ENCODE measurements around the gene RELN. TPM values are rescaled to one million over a fixed set of nuclear protein-coding genes. Genes with fewer than 3 reads are reported as not detected.

Gene RELN
- total and polyA plus RNA-seq, 9 donors = 0.68 to 8.7 (median 2.7) TPM

DNA sequence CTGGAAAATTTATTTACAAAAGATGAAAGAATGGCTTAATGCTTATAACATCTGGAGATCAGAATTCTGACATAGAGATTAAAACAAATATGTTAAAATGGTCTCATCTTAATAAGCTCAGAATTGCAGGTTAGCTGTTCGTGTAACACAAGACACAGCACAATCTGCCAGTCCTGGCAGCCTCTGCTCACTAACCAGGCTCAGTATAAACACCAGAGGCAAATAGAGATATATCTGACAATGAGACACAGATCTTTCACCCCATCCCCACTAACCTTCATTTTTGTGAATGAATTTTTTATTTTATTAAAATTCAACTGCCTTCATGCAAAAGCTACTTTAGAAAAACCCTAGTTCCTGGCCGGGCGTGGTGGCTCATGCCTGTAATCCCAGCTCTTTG, 51.8 kb downstream of the RELN start:
- no peaks in the 10 kb centered on the region for H3K9me3 ChIP-seq
- H3K27ac ChIP-seq = no peak overlapping the region
- intact Hi-C loops (cut with DNase I) = no loop called here
- no peaks in the 10 kb centered on the region for H3K27me3 ChIP-seq
- WGBS, 3 donors = 79 to 86% (median 79%) methylated on average over 3 of the region's 3 CpGs
- no peaks in the 10 kb centered on the region for H3K4me1 ChIP-seq (ENCODE audit: insufficient read depth)
- H3K4me3 ChIP-seq = no peak overlapping the region
- no peak for DNase-seq
- no peaks in the 10 kb centered on the region for H3K36me3 ChIP-seq
- TF ChIP-seq, protein P1, sequence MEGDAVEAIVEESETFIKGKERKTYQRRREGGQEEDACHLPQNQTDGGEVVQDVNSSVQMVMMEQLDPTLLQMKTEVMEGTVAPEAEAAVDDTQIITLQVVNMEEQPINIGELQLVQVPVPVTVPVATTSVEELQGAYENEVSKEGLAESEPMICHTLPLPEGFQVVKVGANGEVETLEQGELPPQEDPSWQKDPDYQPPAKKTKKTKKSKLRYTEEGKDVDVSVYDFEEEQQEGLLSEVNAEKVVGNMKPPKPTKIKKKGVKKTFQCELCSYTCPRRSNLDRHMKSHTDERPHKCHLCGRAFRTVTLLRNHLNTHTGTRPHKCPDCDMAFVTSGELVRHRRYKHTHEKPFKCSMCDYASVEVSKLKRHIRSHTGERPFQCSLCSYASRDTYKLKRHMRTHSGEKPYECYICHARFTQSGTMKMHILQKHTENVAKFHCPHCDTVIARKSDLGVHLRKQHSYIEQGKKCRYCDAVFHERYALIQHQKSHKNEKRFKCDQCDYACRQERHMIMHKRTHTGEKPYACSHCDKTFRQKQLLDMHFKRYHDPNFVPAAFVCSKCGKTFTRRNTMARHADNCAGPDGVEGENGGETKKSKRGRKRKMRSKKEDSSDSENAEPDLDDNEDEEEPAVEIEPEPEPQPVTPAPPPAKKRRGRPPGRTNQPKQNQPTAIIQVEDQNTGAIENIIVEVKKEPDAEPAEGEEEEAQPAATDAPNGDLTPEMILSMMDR (IDR thresholded peaks at IDR 0.05) = no peak
- TF ChIP-seq EP300 (IDR thresholded peaks at IDR 0.05) (no peak), POLR2A (IDR thresholded peaks at IDR 0.05) (no peak)

DNA sequence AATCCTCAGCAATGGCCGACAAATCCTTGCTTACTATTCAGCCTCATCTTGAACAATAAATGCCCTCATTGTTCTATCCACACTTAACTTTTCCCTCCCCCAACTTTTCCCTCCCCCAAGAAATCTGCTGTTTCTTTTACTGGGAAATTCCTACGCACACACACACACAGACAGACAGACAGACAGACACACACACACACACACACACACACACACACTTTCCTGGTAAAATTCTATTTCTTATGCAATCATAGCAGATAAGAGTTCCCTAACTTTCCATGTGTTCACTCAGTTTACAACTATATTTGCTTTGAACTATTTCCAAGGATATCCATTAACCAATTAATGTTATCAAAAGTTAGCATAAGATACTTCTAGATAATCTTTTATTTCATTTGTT, 52.9 kb downstream of the RELN start:
- Histone ChIP-seq H3K27me3 (no peaks in the 10 kb centered on the region), H3K9me3 (no peaks in the 10 kb centered on the region), H3K27ac (no peak overlapping the region), H3K36me3 (no peaks in the 10 kb centered on the region), H3K4me1 (ENCODE audit: insufficient read depth) (no peaks in the 10 kb centered on the region), H3K4me3 (no peak overlapping the region)
- 77 to 83% (median 82%) methylated on average over 2 of the region's 2 CpGs for WGBS, 3 donors
- intact Hi-C loops (cut with DNase I) = no loop called here
- TF ChIP-seq, protein P1 (IDR thresholded peaks at IDR 0.05) = no peak
- TF ChIP-seq POLR2A (IDR thresholded peaks at IDR 0.05) (no peak), EP300 (IDR thresholded peaks at IDR 0.05) (no peak)
- no peak for DNase-seq

DNA sequence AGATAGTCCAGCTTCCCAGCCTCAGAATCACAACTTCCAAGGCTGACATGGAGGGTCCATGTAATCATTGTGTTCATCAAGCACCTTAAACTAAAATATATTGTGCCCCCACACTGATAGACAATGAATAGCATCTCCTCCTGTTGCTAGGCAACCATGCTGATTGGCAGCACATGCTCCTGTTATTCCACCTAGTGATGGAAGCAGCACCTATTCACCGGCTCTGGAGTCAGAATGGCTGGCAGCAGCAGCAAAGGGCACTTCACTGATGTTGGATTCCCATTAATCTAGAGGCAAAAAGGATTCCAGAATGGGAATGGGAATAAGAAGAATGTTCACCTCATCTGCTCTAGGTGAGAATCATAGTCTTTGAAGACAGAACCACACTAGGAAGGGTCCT, 55.0 kb downstream of the RELN start:
- H3K9me3 ChIP-seq = no peaks in the 10 kb centered on the region
- H3K4me3 ChIP-seq = no peak overlapping the region
- no peak overlapping the region for H3K27ac ChIP-seq
- H3K36me3 ChIP-seq = no peaks in the 10 kb centered on the region
- H3K27me3 ChIP-seq = no peaks in the 10 kb centered on the region
- intact Hi-C loops (cut with DNase I) = no loop called here
- H3K4me1 ChIP-seq (ENCODE audit: insufficient read depth) = no peaks in the 10 kb centered on the region
- 0 to 53% (median 38%) methylated on average over 1 of the region's 1 CpG for WGBS, 3 donors
- no peak for DNase-seq
- no peak for TF ChIP-seq EP300 (IDR thresholded peaks at IDR 0.05)
- TF ChIP-seq, protein P1 (IDR thresholded peaks at IDR 0.05) = no peak
- TF ChIP-seq POLR2A (IDR thresholded peaks at IDR 0.05) = no peak

DNA sequence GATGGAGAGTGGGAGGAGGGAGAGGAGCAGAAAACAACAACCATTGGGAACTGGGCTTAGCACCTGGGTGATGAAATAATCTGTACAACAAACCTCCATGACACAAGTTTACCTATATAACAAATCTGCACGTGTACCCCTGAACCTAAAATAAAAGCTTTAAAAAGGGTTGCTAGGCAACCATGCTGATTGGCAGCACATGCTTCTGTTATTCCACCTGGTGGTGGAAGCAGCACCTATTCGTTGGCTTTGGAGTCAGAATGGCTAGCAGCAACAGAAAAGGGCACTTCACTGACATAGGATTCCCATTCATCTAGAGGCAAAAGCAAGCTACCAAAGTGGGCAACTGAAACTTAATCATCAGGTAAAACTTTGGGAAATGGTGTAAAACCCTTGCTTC, 57.1 kb downstream of the RELN start:
- intact Hi-C loops (cut with DNase I) = no loop called here
- TF ChIP-seq, protein P1 (IDR thresholded peaks at IDR 0.05) = no peak
- TF ChIP-seq EP300 (IDR thresholded peaks at IDR 0.05) (no peak), POLR2A (IDR thresholded peaks at IDR 0.05) (no peak)
- Histone ChIP-seq H3K36me3 (no peaks in the 10 kb centered on the region), H3K27ac (no peak overlapping the region), H3K9me3 (no peaks in the 10 kb centered on the region), H3K4me1 (ENCODE audit: insufficient read depth) (no peaks in the 10 kb centered on the region), H3K4me3 (no peak overlapping the region), H3K27me3 (no peaks in the 10 kb centered on the region)
- DNase-seq = no peak
- 30 to 43% (median 34%) methylated on average over 2 of the region's 2 CpGs for WGBS, 3 donors

DNA sequence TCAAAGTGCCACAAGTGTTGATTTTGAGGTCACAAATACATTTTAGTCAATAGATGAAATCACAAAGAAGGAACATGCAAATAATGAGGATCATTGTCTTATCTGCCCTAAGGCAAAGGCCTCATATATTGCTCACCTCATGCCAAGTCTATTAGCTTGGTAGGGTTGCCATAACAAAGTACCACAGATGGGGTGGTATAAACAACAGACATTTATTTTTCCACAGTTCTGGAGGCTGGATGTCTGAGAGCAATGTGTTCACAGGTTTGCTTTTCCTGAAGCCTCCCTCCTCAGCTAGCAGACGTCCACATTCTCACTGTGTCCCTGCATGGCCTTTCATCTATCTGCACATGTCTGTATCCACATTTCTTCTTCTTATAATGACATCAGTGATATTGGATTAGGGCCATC, 59.6 kb downstream of the RELN start:
- Histone ChIP-seq H3K36me3 (no peaks in the 10 kb centered on the region), H3K27ac (no peak overlapping the region), H3K4me1 (ENCODE audit: insufficient read depth) (no peaks in the 10 kb centered on the region), H3K27me3 (no peaks in the 10 kb centered on the region), H3K4me3 (no peak overlapping the region), H3K9me3 (no peaks in the 10 kb centered on the region)
- intact Hi-C loops (cut with DNase I) = no loop called here
- WGBS, 3 donors = 55 to 56% (median 56%) methylated on average over 1 of the region's 1 CpG
- TF ChIP-seq EP300 (IDR thresholded peaks at IDR 0.05) (no peak), POLR2A (IDR thresholded peaks at IDR 0.05) (no peak)
- TF ChIP-seq, protein P1 (IDR thresholded peaks at IDR 0.05) = no peak
- no peak for DNase-seq
